ENCODE data around the gene VCAN.

DNA sequence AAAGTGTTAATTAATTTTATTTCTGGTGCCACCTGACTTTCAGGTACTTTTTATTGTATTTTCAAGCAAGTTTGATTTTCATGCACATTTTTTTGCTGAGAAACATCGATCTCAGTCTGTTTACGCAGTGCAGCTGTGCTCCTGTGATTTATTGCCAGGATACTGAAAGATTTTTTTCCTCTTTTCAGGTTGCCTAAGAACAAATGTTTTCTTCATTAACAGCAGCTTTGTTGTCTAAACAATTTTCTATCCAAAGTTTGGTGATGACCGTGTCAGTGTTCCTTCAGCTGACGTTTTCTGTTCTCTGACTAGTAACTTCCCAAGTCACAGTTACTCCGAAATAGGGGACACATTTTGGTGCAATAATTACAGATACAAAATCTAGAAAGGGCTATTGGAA lies 78.1 kb downstream of the VCAN start:
- TF ChIP-seq, protein P1, sequence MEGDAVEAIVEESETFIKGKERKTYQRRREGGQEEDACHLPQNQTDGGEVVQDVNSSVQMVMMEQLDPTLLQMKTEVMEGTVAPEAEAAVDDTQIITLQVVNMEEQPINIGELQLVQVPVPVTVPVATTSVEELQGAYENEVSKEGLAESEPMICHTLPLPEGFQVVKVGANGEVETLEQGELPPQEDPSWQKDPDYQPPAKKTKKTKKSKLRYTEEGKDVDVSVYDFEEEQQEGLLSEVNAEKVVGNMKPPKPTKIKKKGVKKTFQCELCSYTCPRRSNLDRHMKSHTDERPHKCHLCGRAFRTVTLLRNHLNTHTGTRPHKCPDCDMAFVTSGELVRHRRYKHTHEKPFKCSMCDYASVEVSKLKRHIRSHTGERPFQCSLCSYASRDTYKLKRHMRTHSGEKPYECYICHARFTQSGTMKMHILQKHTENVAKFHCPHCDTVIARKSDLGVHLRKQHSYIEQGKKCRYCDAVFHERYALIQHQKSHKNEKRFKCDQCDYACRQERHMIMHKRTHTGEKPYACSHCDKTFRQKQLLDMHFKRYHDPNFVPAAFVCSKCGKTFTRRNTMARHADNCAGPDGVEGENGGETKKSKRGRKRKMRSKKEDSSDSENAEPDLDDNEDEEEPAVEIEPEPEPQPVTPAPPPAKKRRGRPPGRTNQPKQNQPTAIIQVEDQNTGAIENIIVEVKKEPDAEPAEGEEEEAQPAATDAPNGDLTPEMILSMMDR (IDR thresholded peaks at IDR 0.05), result no peak
- TF ChIP-seq EZH2 (IDR thresholded peaks at IDR 0.05; ENCODE audit: borderline replicate concordance, insufficient read depth, low read depth, low read length, poor library complexity, severe bottlenecking), result no peak

Data from B cell (primary cell).